ENCODE results near the gene HSPA1B.
"Not testable (repeated sequence)": the region's sequence is repeated elsewhere in the genome, so short reads cannot be mapped to it uniquely, and the experiment has no call there.

- not testable (repeated sequence) for TF ChIP-seq REST (IDR thresholded peaks at IDR 0.05; ENCODE audit: insufficient read depth in 1 of 2, low read depth in 2 of 2, low read length in 1 of 2); CTCF (IDR thresholded peaks at IDR 0.05); TCF7L2 (IDR thresholded peaks at IDR 0.05; ENCODE audit: low read depth, low read length)
Observed at GRCh38 chr6:31793927-31794245, 33.7 kb upstream of the HSPA1B start.

Measured in Panc1 (cell line).